ENCODE measurements around the gene ADPRS. TPM values are rescaled to one million over a fixed set of nuclear protein-coding genes. Genes with fewer than 3 reads are reported as not detected.

ADPRS gene
- total and polyA plus RNA-seq, 2 donors (not counting 3 experiments of a cell fraction or from before 2014, with no cell fraction given), result 32.9 to 48.1 TPM

DNA sequence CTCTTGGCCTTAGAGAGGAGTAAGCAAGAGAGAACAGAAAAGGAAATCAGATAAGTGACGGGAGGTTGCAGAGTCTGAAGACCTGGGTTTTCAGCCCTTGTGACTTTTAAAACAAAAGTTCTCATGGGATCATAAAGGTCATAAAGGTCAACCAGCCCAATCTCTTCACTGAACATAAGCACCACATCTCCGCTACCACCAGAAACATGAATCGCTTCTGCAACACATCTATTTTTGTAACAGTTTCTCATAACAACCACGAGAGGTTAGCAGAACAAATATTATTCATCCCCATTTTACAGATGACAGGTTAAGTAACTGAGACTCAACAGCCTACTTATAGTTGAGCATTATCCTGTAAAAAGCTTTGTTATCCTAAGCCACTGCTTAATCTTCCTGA, 54.7 kb downstream of the ADPRS start:
- intact Hi-C loops (cut with micrococcal nuclease) (no loop called here), dilution Hi-C loops (cut with MboI; ENCODE audit: extremely low pct_ligation_motif_present, low sequenced_read_pairs) (no loop called here)
- H3K27ac ChIP-seq (ENCODE audit: insufficient read depth, low read depth, low read length), result no peak overlapping the region
- no peak for TF ChIP-seq MYC (IDR thresholded peaks at IDR 0.05; ENCODE audit: low read depth, low read length)
- TF ChIP-seq, protein P1, sequence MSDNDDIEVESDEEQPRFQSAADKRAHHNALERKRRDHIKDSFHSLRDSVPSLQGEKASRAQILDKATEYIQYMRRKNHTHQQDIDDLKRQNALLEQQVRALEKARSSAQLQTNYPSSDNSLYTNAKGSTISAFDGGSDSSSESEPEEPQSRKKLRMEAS (IDR thresholded peaks at IDR 0.05; ENCODE audit: insufficient read depth, insufficient read length), result no peak
- TF ChIP-seq POLR2A (IDR thresholded peaks at IDR 0.05; ENCODE audit: low read depth, low read length), result no peak
- TF ChIP-seq JUN (IDR thresholded peaks at IDR 0.05; ENCODE audit: borderline replicate concordance, insufficient read depth, insufficient read length, low read depth), result no peak
- no peak for TF ChIP-seq FOS (IDR thresholded peaks at IDR 0.05; ENCODE audit: borderline replicate concordance, insufficient read depth, low read length)
- TF ChIP-seq, protein P2, sequence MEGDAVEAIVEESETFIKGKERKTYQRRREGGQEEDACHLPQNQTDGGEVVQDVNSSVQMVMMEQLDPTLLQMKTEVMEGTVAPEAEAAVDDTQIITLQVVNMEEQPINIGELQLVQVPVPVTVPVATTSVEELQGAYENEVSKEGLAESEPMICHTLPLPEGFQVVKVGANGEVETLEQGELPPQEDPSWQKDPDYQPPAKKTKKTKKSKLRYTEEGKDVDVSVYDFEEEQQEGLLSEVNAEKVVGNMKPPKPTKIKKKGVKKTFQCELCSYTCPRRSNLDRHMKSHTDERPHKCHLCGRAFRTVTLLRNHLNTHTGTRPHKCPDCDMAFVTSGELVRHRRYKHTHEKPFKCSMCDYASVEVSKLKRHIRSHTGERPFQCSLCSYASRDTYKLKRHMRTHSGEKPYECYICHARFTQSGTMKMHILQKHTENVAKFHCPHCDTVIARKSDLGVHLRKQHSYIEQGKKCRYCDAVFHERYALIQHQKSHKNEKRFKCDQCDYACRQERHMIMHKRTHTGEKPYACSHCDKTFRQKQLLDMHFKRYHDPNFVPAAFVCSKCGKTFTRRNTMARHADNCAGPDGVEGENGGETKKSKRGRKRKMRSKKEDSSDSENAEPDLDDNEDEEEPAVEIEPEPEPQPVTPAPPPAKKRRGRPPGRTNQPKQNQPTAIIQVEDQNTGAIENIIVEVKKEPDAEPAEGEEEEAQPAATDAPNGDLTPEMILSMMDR (IDR thresholded peaks at IDR 0.05; ENCODE audit: extremely low read depth in 1 of 2, insufficient read depth in 1 of 2, low read depth in 1 of 2, low read length in 2 of 2), result no peak
- TF ChIP-seq GATA2 (IDR thresholded peaks at IDR 0.05; ENCODE audit: insufficient read depth, insufficient read length, low read depth, low read length), result no peak
- TF ChIP-seq POLR2AphosphoS5 (IDR thresholded peaks at IDR 0.05; ENCODE audit: insufficient read depth, low read depth, low read length), result no peak
- no peak for TF ChIP-seq EZH2 (IDR thresholded peaks at IDR 0.05; ENCODE audit: borderline replicate concordance, low read depth, low read length, severe bottlenecking)
- no peak overlapping the region for H3K9ac ChIP-seq (replicated peaks; ENCODE audit: extremely low read depth, insufficient read depth, low read length)
- H3K27me3 ChIP-seq (ENCODE audit: control insufficient read depth in 2 of 2, insufficient read depth in 2 of 2, low read length in 2 of 2), result no peaks in the 10 kb centered on the region
- no peak for DNase-seq (ENCODE audit: low read depth, low spot score)
- peaks cover 0 to 3% of the 10 kb centered on the region in 2 experiments for H3K36me3 ChIP-seq (ENCODE audit: control insufficient read depth in 2 of 2, extremely low read depth in 1 of 2, insufficient read depth in 2 of 2, low read length in 2 of 2)
- H3K9me3 ChIP-seq (replicated peaks; ENCODE audit: control insufficient read depth, insufficient read depth, low read length), result no peaks in the 10 kb centered on the region
- no peak for FAIRE-seq
- ChIA-PET CTCF (interaction anchor here (1.2 to 3.9 kb wide), 2 partner anchors 9 to 142 kb away, joined by 4 to 25 read pairs; no protein-coding TSS in a partner anchor), POLR2A (no interaction called here)
- H3K4me1 ChIP-seq (ENCODE audit: control insufficient read depth, extremely low read depth, insufficient read depth, low read length), result peaks cover 8% of the 10 kb centered on the region
- no peaks in the 10 kb centered on the region for H4K20me1 ChIP-seq (replicated peaks; ENCODE audit: control insufficient read depth, extremely low read depth, insufficient read depth, low read length)
- no TSS peak for BruUV-seq (replicated peaks)
- H3K4me3 ChIP-seq (replicated peaks in 1 of 3; ENCODE audit: insufficient read depth in 1 of 3, low read depth in 1 of 3, low read length in 3 of 3), result no peak overlapping the region
- no peak overlapping the region for H3K4me2 ChIP-seq (ENCODE audit: insufficient read depth, low read length)
- H3K79me2 ChIP-seq (ENCODE audit: control insufficient read depth, insufficient read depth, low read length), result peaks cover 63% of the 10 kb centered on the region
- H3K9me1 ChIP-seq (replicated peaks; ENCODE audit: control insufficient read depth, extremely low read depth, insufficient read depth, low read length), result no peaks in the 10 kb centered on the region
- H2AFZ ChIP-seq (ENCODE audit: low read depth, low read length), result no peak overlapping the region

Other genes with a start within 250 kb of the ADPRS start
- 31.0 TPM in 2 replicates for gene AGO1, start 205.7 kb upstream of the ADPRS start, total RNA-seq
- 9.5 and 10.8 TPM in 2 replicates for gene AGO1, start 205.7 kb upstream of the ADPRS start, polyA plus RNA-seq
- 21.1 and 24.1 TPM in 2 replicates for gene AGO3, start 157.8 kb upstream of the ADPRS start, total RNA-seq
- gene AGO3, start 157.8 kb upstream of the ADPRS start, polyA plus RNA-seq, result 7.7 and 10.4 TPM in 2 replicates
- gene TEKT2, start 4.8 kb upstream of the ADPRS start, total RNA-seq, result 0.38 and 0.90 TPM in 2 replicates
- gene TEKT2, start 4.8 kb upstream of the ADPRS start, polyA plus RNA-seq, result 0.61 and 0.62 TPM in 2 replicates
- 0.78 and 1.3 TPM in 2 replicates for gene COL8A2, start 36.3 kb downstream of the ADPRS start, total RNA-seq
- 1.2 and 1.6 TPM in 2 replicates for gene COL8A2, start 36.3 kb downstream of the ADPRS start, polyA plus RNA-seq
- 87.7 and 93.4 TPM in 2 replicates for gene TRAPPC3, start 60.6 kb downstream of the ADPRS start, total RNA-seq
- 89.3 and 125 TPM in 2 replicates for gene TRAPPC3, start 60.6 kb downstream of the ADPRS start, polyA plus RNA-seq
- gene MAP7D1, start 67.3 kb downstream of the ADPRS start, total RNA-seq, result 193 and 199 TPM in 2 replicates
- 69.7 and 72.8 TPM in 2 replicates for gene MAP7D1, start 67.3 kb downstream of the ADPRS start, polyA plus RNA-seq
- gene THRAP3, start 135.6 kb downstream of the ADPRS start, total RNA-seq, result 130 and 144 TPM in 2 replicates
- 32.4 and 38.0 TPM in 2 replicates for gene THRAP3, start 135.6 kb downstream of the ADPRS start, polyA plus RNA-seq
- 5.1 and 7.2 TPM in 2 replicates for gene SH3D21, start 217.5 kb downstream of the ADPRS start, total RNA-seq
- gene SH3D21, start 217.5 kb downstream of the ADPRS start, polyA plus RNA-seq, result 1.6 and 1.8 TPM in 2 replicates
- 63.2 and 64.7 TPM in 2 replicates for gene EVA1B, start 234.8 kb downstream of the ADPRS start, total RNA-seq
- 132 and 255 TPM in 2 replicates for gene EVA1B, start 234.8 kb downstream of the ADPRS start, polyA plus RNA-seq

All from endothelial cell of umbilical vein (primary cell).